Measurements from ENCODE around the gene NTNG1. TPM values are rescaled to one million over a fixed set of nuclear protein-coding genes. Genes with fewer than 3 reads are reported as not detected.

Gene NTNG1
- total and polyA plus RNA-seq, 2 of the 13 experiments (the other 11 are each of a cell fraction or from before 2014, with no cell fraction given), result not detected

GRCh38 chr1:107379826-107380225 is 239.0 kb downstream of the NTNG1 start:
- CTCF ChIA-PET (ENCODE audit: low intra/inter-chr PET ratio, low total read pairs), result no interaction called here
- no TSS peak for BruUV-seq (replicated peaks)

GRCh38 chr1:107389410-107390396 is 248.9 kb downstream of the NTNG1 start:
- Histone ChIP-seq H4K20me1 (ENCODE audit: insufficient read depth, low read length) (no peaks in the 10 kb centered on the region), H3K27ac (ENCODE audit: extremely low read length, insufficient read depth, low read length) (no peak overlapping the region), H3K27me3 (ENCODE audit: control insufficient read depth in 1 of 2, insufficient read depth in 2 of 2, low read length in 2 of 2) (no peaks in the 10 kb centered on the region), H3K79me2 (ENCODE audit: insufficient read depth, low read length) (no peaks in the 10 kb centered on the region), H3K4me1 (ENCODE audit: insufficient read depth, low read length) (no peaks in the 10 kb centered on the region), H3K4me3 (replicated peaks in 1 of 3; ENCODE audit: insufficient read depth in 1 of 3, low read depth in 2 of 3, low read length in 3 of 3) (no peak overlapping the region), H2AFZ (ENCODE audit: low read length) (no peak overlapping the region), H3K9ac (ENCODE audit: insufficient read depth, low read depth, low read length) (no peak overlapping the region), H3K4me2 (ENCODE audit: low read depth, low read length) (no peak overlapping the region), H3K9me3 (ENCODE audit: low read length) (no peaks in the 10 kb centered on the region), H3K36me3 (replicated peaks in 1 of 2; ENCODE audit: control insufficient read depth in 1 of 2, insufficient read depth in 2 of 2, low read length in 2 of 2) (no peaks in the 10 kb centered on the region)
- no peak for FAIRE-seq
- ChIA-PET POLR2A (no interaction called here), CTCF (ENCODE audit: low intra/inter-chr PET ratio, low total read pairs) (no interaction called here)
- no TSS peak for BruUV-seq (replicated peaks)
- no peak for ATAC-seq
- WGBS (ENCODE audit: low lambda C conversion rate), result 43% methylated on average over 15 of the region's 15 CpGs
- intact Hi-C loops (cut with micrococcal nuclease; ENCODE audit: unreplicated experiment) (no loop called here), in situ Hi-C loops (cut with HindIII; ENCODE audit: extremely low pct_ligation_motif_present, low pct_unique_long_range_greater_than_20kb) (no loop called here)
- no peak for DNase-seq (ENCODE audit: low spot score)
- no peak for TF ChIP-seq KMT2A (CRISPR knock-in tag; IDR thresholded peaks at IDR 0.05)
- TF ChIP-seq GRHL1 (CRISPR knock-in tag; conservative IDR thresholded peaks at IDR 0.05), result no peak
- TF ChIP-seq ZNF547 (CRISPR knock-in tag; IDR thresholded peaks at IDR 0.05), result no peak
- TF ChIP-seq WIZ (CRISPR knock-in tag; IDR thresholded peaks at IDR 0.05), result no peak
- TF ChIP-seq POLR2AphosphoS2 (IDR thresholded peaks at IDR 0.05; ENCODE audit: low read depth, low read length), result no peak
- no peak for TF ChIP-seq ZNF841 (CRISPR knock-in tag; IDR thresholded peaks at IDR 0.05; ENCODE audit: borderline replicate concordance)
- no peak for TF ChIP-seq ZNF609 (CRISPR knock-in tag; IDR thresholded peaks at IDR 0.05; ENCODE audit: borderline replicate concordance)
- TF ChIP-seq ZNF614 (CRISPR knock-in tag; IDR thresholded peaks at IDR 0.05; ENCODE audit: borderline replicate concordance), result no peak
- no peak for TF ChIP-seq ZNF550 (CRISPR knock-in tag; IDR thresholded peaks at IDR 0.05; ENCODE audit: borderline replicate concordance)

More at GRCh38 chr1:107379826-107380225, 239.0 kb downstream of the NTNG1 start:
- H3K36me3 ChIP-seq (replicated peaks in 1 of 2; ENCODE audit: control insufficient read depth in 1 of 2, insufficient read depth in 2 of 2, low read length in 2 of 2), result no peaks in the 10 kb centered on the region
- no peak for TF ChIP-seq GPN1 (CRISPR knock-in tag; IDR thresholded peaks at IDR 0.05; ENCODE audit: borderline replicate concordance)
- no peaks in the 10 kb centered on the region for H4K20me1 ChIP-seq (ENCODE audit: insufficient read depth, low read length)
- no peaks in the 10 kb centered on the region; a peak in 1 of 5 replicates for H3K27me3 ChIP-seq (ENCODE audit: control insufficient read depth in 1 of 2, insufficient read depth in 2 of 2, low read length in 2 of 2)
- POLR2A ChIA-PET, result no interaction called here
- H3K79me2 ChIP-seq (ENCODE audit: insufficient read depth, low read length), result no peaks in the 10 kb centered on the region
- H3K9ac ChIP-seq (ENCODE audit: insufficient read depth, low read depth, low read length), result no peak overlapping the region
- no peak overlapping the region for H3K4me3 ChIP-seq (replicated peaks in 1 of 3; ENCODE audit: insufficient read depth in 1 of 3, low read depth in 2 of 3, low read length in 3 of 3)
- no peaks in the 10 kb centered on the region for H3K9me3 ChIP-seq (ENCODE audit: low read length)
- H3K4me1 ChIP-seq (ENCODE audit: insufficient read depth, low read length), result no peaks in the 10 kb centered on the region
- ATAC-seq (no peak), FAIRE-seq (no peak), DNase-seq (ENCODE audit: low spot score) (no peak)
- H3K27ac ChIP-seq (ENCODE audit: extremely low read length, insufficient read depth, low read length), result no peak overlapping the region
- in situ Hi-C loops (cut with HindIII; ENCODE audit: extremely low pct_ligation_motif_present, low pct_unique_long_range_greater_than_20kb) (no loop called here), intact Hi-C loops (cut with micrococcal nuclease; ENCODE audit: unreplicated experiment) (no loop called here)
- no peak overlapping the region for H2AFZ ChIP-seq (ENCODE audit: low read length)
- no peak overlapping the region for H3K4me2 ChIP-seq (ENCODE audit: low read depth, low read length)
